ENCODE data around the gene RASD1. TPM values are rescaled to one million over a fixed set of nuclear protein-coding genes. Genes with fewer than 3 reads are reported as not detected.
"Not testable (repeated sequence)": the region's sequence is repeated elsewhere in the genome, so short reads cannot be mapped to it uniquely, and the experiment has no call there.

The RASD1 gene
- total RNA-seq, 1 experiment from 2014 or later: 0.30 TPM

GRCh38 chr17:17466511-17466910 lies 29.7 kb downstream of the RASD1 start:
- POLR2A ChIA-PET: no interaction called here
- Histone ChIP-seq H2AFZ (ENCODE audit: low read depth, low read length, poor library complexity, severe bottlenecking) (no peak overlapping the region), H3K36me3 (ENCODE audit: control insufficient read depth in 1 of 2, insufficient read depth in 2 of 2, low read length in 2 of 2) (no peaks in the 10 kb centered on the region), H3K9me2 (ENCODE audit: insufficient read depth) (no peaks in the 10 kb centered on the region), H3K4me3 (replicated peaks in 1 of 2; ENCODE audit: low read depth in 1 of 2, low read length in 2 of 2) (no peak overlapping the region), H3K79me2 (ENCODE audit: insufficient read depth, low read length) (no peaks in the 10 kb centered on the region), H3K27ac (ENCODE audit: low read depth, low read length) (no peak overlapping the region), H3K9me3 (ENCODE audit: control insufficient read depth in 1 of 2, insufficient read depth in 1 of 2, low read depth in 1 of 2, low read length in 2 of 2) (no peaks in the 10 kb centered on the region), H3K4me1 (ENCODE audit: control insufficient read depth in 1 of 2, insufficient read depth in 2 of 2, low read length in 2 of 2) (peaks cover 3 to 6% of the 10 kb centered on the region in 2 experiments; a peak in 3 of 4 replicates), H3K27me3 (ENCODE audit: insufficient read depth, low read length) (peaks cover 22% of the 10 kb centered on the region), H3K4me2 (ENCODE audit: low read length) (no peak overlapping the region), H3K9ac (ENCODE audit: low read length) (no peak overlapping the region), H4K20me1 (ENCODE audit: insufficient read depth) (no peaks in the 10 kb centered on the region)
- RAD21 ChIA-PET (ENCODE audit: low non-redundant PET in 1 of 2, low total read pairs in 2 of 2, uncharacterized antibody in 2 of 2, unreplicated experiment in 2 of 2): no interaction called here
- intact Hi-C loops (cut with micrococcal nuclease): no loop called here
- TF ChIP-seq CBX3 (IDR thresholded peaks at IDR 0.05; ENCODE audit: low read depth) (no peak), CEBPB (IDR thresholded peaks at IDR 0.05; ENCODE audit: low read depth) (no peak), EGR1 (IDR thresholded peaks at IDR 0.05; ENCODE audit: low read depth) (no peak), FOSL1 (IDR thresholded peaks at IDR 0.05; ENCODE audit: low read depth) (no peak), SP1 (IDR thresholded peaks at IDR 0.05; ENCODE audit: low read depth) (no peak), MAX (IDR thresholded peaks at IDR 0.05) (no peak), SIN3A (IDR thresholded peaks at IDR 0.05; ENCODE audit: low read depth) (no peak), ZFX (IDR thresholded peaks at IDR 0.05) (no peak), POLR2AphosphoS5 (IDR thresholded peaks at IDR 0.05; ENCODE audit: low read depth, low read length) (no peak), POLR2A (IDR thresholded peaks at IDR 0.05; ENCODE audit: borderline replicate concordance, extremely low read depth, insufficient read depth, insufficient read length) (no peak), ZNF274 (IDR thresholded peaks at IDR 0.05; ENCODE audit: low read depth, low read length) (no peak), REST (IDR thresholded peaks at IDR 0.05; ENCODE audit: low read depth) (no peak), ELF1 (IDR thresholded peaks at IDR 0.05; ENCODE audit: borderline replicate concordance, low read depth) (no peak), TCF7L2 (IDR thresholded peaks at IDR 0.05; ENCODE audit: borderline replicate concordance, extremely low read depth, insufficient read depth, insufficient read length) (no peak), EZH2phosphoT487 (IDR thresholded peaks at IDR 0.05; ENCODE audit: borderline replicate concordance) (no peak)
- TF ChIP-seq, protein P1, sequence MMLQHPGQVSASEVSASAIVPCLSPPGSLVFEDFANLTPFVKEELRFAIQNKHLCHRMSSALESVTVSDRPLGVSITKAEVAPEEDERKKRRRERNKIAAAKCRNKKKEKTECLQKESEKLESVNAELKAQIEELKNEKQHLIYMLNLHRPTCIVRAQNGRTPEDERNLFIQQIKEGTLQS (IDR thresholded peaks at IDR 0.05): no peak
- CTCF ChIA-PET: no interaction called here
- ATAC-seq (no peak), DNase-seq (ENCODE audit: low read depth, low spot score) (no peak)
- no TSS peak for BruUV-seq (replicated peaks)

DNA sequence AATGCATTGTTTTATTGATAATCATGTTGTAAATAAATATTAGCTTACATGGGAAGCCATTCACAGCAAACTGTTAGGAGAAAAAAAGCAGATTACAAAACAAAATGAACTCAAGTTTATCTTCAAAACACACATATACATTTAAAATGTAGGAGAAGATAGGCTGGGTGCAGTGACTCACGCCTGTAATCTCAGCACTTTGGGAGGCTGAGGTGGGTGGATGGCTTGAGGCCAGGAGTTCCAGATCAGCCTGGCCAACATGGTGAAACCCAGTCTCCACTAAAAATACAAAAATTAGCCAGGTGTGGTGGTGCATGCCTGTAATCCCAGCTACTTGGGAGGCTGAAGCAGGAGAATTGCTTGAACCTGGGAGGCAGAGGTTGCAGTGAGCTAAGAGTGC lies 30.3 kb downstream of the RASD1 start:
- H3K4me1 ChIP-seq (ENCODE audit: control insufficient read depth in 1 of 2, insufficient read depth in 2 of 2, low read length in 2 of 2); H3K9me2 ChIP-seq (ENCODE audit: insufficient read depth); H4K20me1 ChIP-seq (ENCODE audit: insufficient read depth); H3K79me2 ChIP-seq (ENCODE audit: insufficient read depth, low read length); H3K4me3 ChIP-seq (replicated peaks in 1 of 2; ENCODE audit: low read depth in 1 of 2, low read length in 2 of 2); BruUV-seq (replicated peaks); H3K27ac ChIP-seq (ENCODE audit: low read depth, low read length); POLR2A ChIA-PET; DNase-seq (ENCODE audit: low read depth, low spot score); H3K4me2 ChIP-seq (ENCODE audit: low read length); H3K36me3 ChIP-seq (ENCODE audit: control insufficient read depth in 1 of 2, insufficient read depth in 2 of 2, low read length in 2 of 2); H3K9me3 ChIP-seq (ENCODE audit: control insufficient read depth in 1 of 2, insufficient read depth in 1 of 2, low read depth in 1 of 2, low read length in 2 of 2); intact Hi-C loops (cut with micrococcal nuclease); CTCF ChIA-PET; H2AFZ ChIP-seq (ENCODE audit: low read depth, low read length, poor library complexity, severe bottlenecking); H3K9ac ChIP-seq (ENCODE audit: low read length); ATAC-seq; RAD21 ChIA-PET (ENCODE audit: low non-redundant PET in 1 of 2, low total read pairs in 2 of 2, uncharacterized antibody in 2 of 2, unreplicated experiment in 2 of 2): not testable (repeated sequence)
- H3K27me3 ChIP-seq (ENCODE audit: insufficient read depth, low read length): peaks cover 16% of the 10 kb centered on the region

All from HCT116 (cell line).